ENCODE measurements around the gene GOLGA8B.
A peak's percentile ranks its signal among the peaks of the same experiment; 100 is the strongest.
"Not testable (repeated sequence)": the region's sequence is repeated elsewhere in the genome, so short reads cannot be mapped to it uniquely, and the experiment has no call there.

Gene GOLGA8B

DNA sequence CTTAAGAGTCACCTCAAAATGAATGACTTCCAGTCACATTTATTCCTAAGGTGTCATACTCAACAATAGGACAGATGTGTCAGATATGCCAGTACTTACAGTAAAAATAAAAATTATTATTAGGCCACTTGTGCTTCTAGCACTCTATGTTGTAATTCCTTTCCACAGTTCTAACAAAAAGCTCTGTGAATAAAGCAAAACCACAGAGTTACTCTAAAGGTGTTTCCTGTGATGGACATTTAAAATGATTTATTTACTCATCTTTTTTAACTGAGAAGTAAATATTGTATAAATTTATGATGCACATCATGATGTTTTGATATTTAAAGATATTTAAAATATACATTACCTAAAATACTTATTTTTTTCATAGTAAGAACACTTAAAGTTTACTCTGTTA, 13.9 kb upstream of the GOLGA8B start:
- DNase-seq (ENCODE audit: low spot score) = no peak

GRCh38 chr15:34594361-34594760, 10.9 kb upstream of the GOLGA8B start:
- no peak for DNase-seq (ENCODE audit: low spot score)

DNA sequence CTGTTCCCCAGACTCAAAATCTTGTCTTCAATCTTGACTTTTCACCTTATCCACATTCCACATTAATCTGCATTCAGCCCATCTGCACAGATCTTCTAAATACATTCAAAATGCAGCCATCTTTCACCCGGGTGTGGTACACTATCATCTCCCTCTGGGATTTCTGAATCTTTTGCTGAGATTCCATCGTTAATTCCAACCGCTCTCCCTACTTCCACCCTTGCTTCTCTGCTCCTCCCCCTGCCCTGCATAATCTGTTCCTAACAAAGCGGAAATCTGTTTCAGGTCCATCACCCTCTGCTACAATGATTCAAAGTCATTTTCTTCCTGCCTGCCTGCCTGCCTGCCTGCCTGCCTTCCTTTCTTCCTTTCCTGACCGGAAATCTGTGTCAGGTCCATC, 7.9 kb upstream of the GOLGA8B start:
- no peak for DNase-seq (ENCODE audit: low spot score)

- DNase-seq (ENCODE audit: low spot score) = peak; percentile 44
Measured at GRCh38 chr15:34588046-34588674, 4.7 kb upstream of the GOLGA8B start.

- not testable (repeated sequence) for DNase-seq (ENCODE audit: low spot score)
Measured at GRCh38 chr15:34585966-34586365, 2.5 kb upstream of the GOLGA8B start.

DNA sequence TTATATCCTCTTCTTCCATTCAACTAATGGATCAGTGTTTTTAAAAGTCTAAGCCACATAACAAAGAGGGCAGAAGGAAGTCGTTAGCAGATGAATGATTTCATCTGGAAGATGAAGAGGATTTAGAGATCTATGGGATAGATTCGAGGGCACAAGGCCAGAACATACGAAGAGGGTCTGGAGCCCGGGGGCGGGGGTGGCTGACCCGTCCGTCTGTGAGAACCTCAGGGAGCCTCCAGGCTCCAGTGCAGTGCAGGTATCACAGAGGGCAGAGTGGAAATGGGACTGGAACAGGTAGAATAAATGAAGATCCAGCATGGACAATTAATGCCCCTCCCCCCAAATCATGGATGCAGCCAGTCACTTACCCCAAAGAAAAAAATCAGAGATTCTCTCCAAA, 1.5 kb upstream of the GOLGA8B start:
- no peak for DNase-seq (ENCODE audit: low spot score)

GRCh38 chr15:34584330-34584668, 848 bp upstream of the GOLGA8B start:
- DNase-seq (ENCODE audit: low spot score) = peak; percentile 43

- DNase-seq (ENCODE audit: low spot score) = peak; percentile 29
Measured at GRCh38 chr15:34582461-34583371, 735 bp downstream of the GOLGA8B start.

GRCh38 chr15:34581687-34582460, 1.6 kb downstream of the GOLGA8B start:
- not testable (repeated sequence) for DNase-seq (ENCODE audit: low spot score)

- no peak for DNase-seq (ENCODE audit: low spot score)
Measured at GRCh38 chr15:34581043-34581365, 2.4 kb downstream of the GOLGA8B start.

DNA sequence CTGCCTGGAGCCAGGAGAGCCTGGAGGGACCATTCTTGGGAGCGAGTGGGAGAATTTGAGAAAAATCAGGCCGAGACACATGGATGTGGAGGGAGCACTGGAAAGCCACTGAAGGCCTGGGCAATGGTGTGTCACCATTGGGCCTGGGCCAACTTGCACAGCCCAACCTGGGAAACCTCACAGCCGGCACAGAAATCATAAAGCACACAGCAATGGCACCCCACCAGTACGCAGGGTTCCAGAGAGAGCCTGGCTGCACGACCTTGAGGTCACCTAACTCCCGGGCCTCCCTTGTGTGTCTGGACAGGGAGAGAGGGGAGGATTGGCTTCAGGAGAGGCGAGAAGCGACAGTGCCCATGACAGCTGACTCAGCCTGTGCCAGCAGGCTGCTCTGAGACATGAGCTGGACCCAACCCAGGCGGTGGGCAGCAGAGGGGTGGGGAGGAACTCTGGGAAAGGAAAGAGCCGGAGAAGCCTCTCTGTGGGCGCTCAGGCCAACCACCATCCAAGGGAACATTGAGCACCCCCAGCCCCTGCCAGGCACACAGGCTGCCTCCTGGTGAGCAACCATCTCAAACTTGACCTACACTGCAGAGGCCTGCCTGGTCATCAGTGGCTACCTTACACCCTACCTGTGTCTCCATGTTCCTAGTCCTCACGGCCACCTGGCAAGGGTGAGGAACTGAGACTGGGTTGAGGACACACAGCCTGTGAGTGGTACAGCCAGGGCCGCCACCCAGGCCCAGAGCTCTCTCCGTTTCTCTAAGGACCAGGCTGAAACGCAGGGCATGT, 3.0 kb downstream of the GOLGA8B start:
- not testable (repeated sequence) for DNase-seq (ENCODE audit: low spot score)

DNA sequence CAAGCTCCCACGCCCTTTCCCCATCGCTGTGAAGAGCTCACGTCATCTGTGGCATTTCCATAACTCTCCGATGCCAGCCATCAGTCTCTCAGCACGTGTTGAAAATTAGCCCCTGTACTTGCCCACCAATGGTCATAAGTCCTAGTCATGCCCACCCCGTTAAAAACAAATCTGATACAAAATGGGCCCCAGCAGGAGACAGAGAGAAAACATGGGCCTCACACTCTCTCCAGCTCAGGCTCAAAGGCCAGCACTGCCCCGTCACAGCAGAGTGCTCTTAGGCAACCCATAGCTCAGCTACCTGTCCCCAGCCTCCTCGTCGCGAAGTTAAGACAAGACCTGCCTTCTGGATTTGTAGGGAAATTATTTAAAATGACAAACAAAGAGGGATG, 5.2 kb downstream of the GOLGA8B start:
- DNase-seq (ENCODE audit: low spot score) = no peak

DNA sequence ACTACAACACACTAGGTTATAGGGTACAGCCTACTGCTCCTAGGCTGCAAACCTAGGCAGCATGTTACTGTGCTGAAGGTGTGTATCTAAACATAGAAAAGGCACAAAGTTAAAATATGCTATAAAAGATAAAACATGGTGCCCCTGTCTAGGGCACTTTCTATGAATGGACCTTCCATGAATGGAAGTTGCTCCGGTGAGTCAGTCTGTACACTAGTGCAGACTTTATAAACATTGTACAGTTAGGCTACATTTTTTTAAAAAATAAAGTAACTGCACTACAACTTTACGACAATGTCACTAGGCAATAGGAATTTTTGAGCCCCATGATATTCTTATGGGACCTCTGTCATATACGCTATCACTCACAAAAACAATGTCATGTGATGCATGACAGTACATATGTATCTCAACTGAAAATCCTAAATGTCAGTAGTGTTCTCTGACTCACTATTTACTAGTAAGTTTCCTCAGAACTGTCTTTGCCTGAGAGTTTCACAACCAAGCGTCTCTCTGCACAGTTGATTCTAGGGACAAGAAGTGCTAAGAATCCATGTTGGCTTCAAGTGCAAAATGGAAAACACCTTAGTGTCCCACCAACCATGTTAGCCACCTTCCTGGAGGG, 5.7 kb downstream of the GOLGA8B start:
- not testable (repeated sequence) for DNase-seq (ENCODE audit: low spot score)

GRCh38 chr15:34575035-34575434, 8.4 kb downstream of the GOLGA8B start:
- not testable (repeated sequence) for DNase-seq (ENCODE audit: low spot score)

DNA sequence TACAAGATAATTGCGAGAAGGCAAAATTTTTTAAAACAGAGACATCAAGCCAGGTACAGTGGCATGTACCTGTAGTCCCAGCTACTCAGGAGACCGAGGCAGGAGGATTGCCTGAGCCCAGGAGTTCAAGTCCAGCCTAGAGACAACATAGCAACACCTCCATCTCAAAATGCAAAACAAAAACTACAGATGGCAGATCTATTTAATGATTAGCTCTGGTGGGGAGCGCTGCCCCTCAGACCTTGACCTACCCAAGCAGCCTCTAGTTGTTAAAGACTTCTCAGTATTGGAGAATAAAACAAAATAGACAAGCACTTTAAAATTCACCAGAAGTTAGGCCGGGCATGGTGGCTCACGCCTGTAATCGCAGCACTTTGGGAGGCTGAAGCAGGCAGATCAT, 10.5 kb downstream of the GOLGA8B start:
- DNase-seq (ENCODE audit: low spot score) = not testable (repeated sequence)

- not testable (repeated sequence) for DNase-seq (ENCODE audit: low spot score)
Measured at GRCh38 chr15:34572019-34572641, 11.3 kb downstream of the GOLGA8B start.

DNA sequence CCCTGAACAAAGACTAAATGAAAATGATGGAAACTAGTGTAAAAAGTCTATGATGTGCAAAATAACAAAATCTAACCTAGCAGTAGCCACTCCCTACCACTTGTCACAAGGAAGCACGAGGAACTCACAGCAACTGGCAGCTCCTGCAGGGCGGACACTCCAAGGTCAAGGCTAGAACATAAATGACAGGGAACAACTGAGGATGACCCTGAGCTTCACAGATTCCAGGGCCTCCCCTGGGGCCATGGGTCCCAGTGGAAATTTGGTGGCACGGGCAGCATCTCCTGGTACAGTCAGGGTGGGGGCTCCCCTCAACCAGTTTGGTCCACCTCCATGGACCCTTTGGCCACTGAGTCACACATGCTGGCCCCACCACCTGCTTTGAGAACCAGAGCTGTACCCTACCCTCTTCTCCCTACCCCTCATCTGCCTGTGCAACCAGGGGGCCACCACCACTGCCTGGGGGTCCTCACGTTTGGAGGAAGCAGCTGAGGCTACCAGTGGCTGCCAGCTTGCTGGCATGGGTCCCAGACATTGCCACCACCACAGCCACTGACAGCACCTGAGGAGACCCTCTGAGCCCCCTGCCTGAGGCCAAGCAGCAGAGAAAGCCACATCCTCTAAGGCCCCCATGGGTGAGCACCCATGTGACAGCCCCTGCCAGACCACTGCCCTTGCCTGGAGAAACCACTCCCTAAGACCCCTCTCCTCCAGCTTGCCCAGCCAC, 13.6 kb downstream of the GOLGA8B start:
- DNase-seq (ENCODE audit: low spot score) = not testable (repeated sequence)

GRCh38 chr15:34567174-34567573, 16.3 kb downstream of the GOLGA8B start:
- not testable (repeated sequence) for DNase-seq (ENCODE audit: low spot score)

- DNase-seq (ENCODE audit: low spot score) = not testable (repeated sequence)
Measured at GRCh38 chr15:34564711-34565110, 18.7 kb downstream of the GOLGA8B start.

GRCh38 chr15:34560814-34561213, 22.6 kb downstream of the GOLGA8B start:
- not testable (repeated sequence) for DNase-seq (ENCODE audit: low spot score)

Data from HuH-7.5 (cell line).